WERI-Rb-1 (cell line): ENCODE results near the gene OR5M8.

ENCODE experiments used
- DNase-seq: peaks from one replicate; pipeline ENCODE4 v3.0.0-alpha.2; 2020
- H3K27ac ChIP-seq: fragments of 250-450 bp; sonication (Bioruptor Pico); 2 replicates; pipeline ENCODE4 v1.5.1; 2020; ENCODE audit warnings: mild to moderate bottlenecking, moderate library complexity
- H3K27me3 ChIP-seq: fragments of 250-450 bp; sonication (Bioruptor Pico); 2 replicates; pipeline ENCODE4 v1.5.1; 2021; ENCODE audit warnings: mild to moderate bottlenecking, low read depth, moderate library complexity; ENCODE audit not compliant: insufficient read depth, severe bottlenecking
- H3K36me3 ChIP-seq: fragments of 250-450 bp; sonication (Bioruptor Pico); 2 replicates; pipeline ENCODE4 v1.5.1; 2020; ENCODE audit warnings: mild to moderate bottlenecking, moderate library complexity
- H3K4me3 ChIP-seq: 2 replicates; pipeline ENCODE4 v1.5.1; 2011; ENCODE audit warnings: low read depth, mild to moderate bottlenecking, control low read depth, low read length
- H3K9me3 ChIP-seq: fragments of 250-450 bp; sonication (Bioruptor Pico); 2 replicates; pipeline ENCODE4 v1.5.1; 2021; ENCODE audit warnings: mild to moderate bottlenecking, moderate library complexity; ENCODE audit not compliant: severe bottlenecking
- TF ChIP-seq, protein P1 (sequence below): IDR thresholded peaks from 2 replicates; pipeline ENCODE4 v1.5.1; 2011; ENCODE audit warnings: low read depth, mild to moderate bottlenecking, control low read depth, inconsistent platforms, low read length

The OR5M8 gene

DNA sequence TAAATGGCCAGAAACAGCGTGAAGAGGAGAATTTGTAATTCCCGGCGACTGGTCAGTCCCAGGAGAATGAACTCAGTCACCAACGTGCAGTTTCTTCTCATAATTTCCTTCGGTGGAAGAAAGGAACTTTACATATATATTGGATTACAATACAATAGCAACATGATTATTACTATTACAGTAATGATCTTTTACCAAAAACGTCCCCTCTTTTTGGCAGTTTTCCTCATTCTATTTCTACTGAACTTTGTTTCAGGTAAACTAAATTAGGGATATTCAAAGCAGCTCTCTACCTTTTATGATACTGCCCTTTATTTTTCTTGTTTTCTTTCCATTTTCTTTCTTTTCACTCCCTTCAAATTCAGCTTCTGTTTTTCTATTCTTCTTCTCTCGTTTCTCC is at the start of gene OR5M8:
OR5M8 (minus strand) TSS at position 101 of the 400 bp plus-strand sequence; CDS start at position 101, 0 bp downstream.
- peaks cover 19% of the 10 kb centered on the region for H3K27me3 ChIP-seq
- TF ChIP-seq, protein P1, sequence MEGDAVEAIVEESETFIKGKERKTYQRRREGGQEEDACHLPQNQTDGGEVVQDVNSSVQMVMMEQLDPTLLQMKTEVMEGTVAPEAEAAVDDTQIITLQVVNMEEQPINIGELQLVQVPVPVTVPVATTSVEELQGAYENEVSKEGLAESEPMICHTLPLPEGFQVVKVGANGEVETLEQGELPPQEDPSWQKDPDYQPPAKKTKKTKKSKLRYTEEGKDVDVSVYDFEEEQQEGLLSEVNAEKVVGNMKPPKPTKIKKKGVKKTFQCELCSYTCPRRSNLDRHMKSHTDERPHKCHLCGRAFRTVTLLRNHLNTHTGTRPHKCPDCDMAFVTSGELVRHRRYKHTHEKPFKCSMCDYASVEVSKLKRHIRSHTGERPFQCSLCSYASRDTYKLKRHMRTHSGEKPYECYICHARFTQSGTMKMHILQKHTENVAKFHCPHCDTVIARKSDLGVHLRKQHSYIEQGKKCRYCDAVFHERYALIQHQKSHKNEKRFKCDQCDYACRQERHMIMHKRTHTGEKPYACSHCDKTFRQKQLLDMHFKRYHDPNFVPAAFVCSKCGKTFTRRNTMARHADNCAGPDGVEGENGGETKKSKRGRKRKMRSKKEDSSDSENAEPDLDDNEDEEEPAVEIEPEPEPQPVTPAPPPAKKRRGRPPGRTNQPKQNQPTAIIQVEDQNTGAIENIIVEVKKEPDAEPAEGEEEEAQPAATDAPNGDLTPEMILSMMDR = no peak
- no peaks in the 10 kb centered on the region for H3K9me3 ChIP-seq
- no peaks in the 10 kb centered on the region for H3K36me3 ChIP-seq
- H3K4me3 ChIP-seq = no peak within 1 kb of the TSS
- no peak within 1 kb of the TSS for H3K27ac ChIP-seq
- no peak for DNase-seq

DNA sequence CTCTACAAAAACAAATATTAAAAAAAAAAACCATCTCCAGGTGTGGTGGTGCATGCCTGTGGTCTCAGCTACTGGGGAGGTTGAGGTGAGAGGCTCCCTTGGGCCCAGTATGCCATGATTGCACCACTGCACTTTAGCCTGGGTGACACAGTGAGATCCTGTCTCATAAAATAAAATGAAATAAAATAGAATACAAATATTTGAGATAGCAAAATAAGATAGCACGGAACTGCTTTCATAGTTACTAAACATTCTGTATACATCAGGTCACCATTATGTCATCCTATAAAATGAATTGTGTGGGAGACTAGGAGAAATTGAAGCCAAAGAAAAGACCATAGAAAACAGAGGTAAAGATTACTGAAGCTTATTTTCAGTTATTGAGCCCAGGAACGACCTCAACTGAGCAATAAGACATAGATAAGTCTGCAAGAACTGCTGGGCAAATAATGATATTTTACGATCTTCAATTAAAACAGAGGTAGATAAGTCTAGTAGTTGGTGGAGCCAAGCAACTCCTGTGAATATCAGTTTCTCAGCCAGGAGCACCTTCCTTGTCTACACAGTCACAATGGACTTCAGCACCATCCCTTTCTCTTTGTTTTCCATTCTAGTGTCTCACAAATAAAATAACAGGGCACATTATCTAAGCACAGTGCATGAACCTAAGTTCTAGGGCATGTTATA is 42.0 kb upstream of the OR5M8 start:
- H3K27me3 ChIP-seq = peaks cover 7% of the 10 kb centered on the region
- H3K27ac ChIP-seq = no peak overlapping the region
- no peaks in the 10 kb centered on the region for H3K9me3 ChIP-seq
- H3K4me3 ChIP-seq = no peak overlapping the region
- no peak for DNase-seq
- H3K36me3 ChIP-seq = no peaks in the 10 kb centered on the region
- TF ChIP-seq, protein P1 = no peak

DNA sequence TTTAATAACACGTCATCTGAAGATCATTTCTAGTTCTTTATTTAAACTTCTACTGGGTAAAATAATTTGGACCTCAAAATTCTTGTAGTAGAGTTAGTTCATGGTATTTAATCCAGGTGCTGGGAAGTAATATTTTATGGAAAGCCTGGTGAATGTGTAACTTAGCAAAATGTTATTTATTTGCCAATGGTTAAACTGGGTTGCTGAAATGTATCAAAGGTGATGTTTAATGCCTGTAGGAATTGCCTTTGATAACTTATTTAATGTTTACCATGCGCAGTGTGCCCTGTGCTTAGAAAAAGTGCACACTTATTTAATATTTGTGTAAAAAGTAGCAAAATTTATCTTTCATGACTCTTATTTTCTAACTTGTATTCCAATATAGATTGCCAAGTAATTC is 40.7 kb upstream of the OR5M8 start:
- no peak for DNase-seq
- Histone ChIP-seq H3K4me3 (no peak overlapping the region), H3K27me3 (peaks cover 9% of the 10 kb centered on the region), H3K9me3 (no peaks in the 10 kb centered on the region), H3K36me3 (no peaks in the 10 kb centered on the region), H3K27ac (no peak overlapping the region)
- TF ChIP-seq, protein P1 = no peak

DNA sequence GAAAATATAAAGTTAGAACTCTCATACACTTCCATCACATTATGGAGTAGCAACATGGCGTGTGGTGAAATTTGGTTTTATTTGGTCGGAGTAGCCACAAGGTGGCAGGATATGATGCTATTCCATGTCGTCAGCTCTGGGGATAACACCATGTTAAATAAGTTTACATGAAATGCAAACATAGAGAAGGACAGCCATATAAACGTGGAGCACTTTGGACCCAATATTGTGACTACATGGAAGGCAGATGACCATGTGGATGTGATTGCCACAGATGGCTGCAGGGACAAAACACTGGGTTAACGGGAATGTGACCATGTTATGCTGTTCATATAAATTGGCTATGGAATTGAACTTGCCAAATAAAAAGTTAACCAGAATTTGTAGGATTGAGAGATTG is 30.8 kb upstream of the OR5M8 start:
- DNase-seq = no peak

DNA sequence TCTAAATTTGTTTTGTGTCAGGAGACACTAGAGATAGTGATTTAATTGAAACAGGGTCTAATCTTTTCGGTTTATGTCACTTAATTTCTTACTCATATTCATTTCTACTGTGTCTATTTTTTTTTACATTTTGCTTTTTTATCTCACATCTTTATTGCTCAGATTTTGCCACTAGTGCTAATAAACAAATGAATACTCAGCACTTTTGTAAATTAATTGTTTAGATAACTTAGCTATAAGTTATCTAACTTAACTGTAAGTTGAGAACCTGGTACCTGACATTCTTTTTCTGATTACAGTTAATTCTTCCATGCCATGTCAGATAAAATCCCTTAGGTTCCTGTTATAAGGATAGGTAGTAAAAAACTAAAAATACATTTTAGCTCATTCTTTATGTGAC is 22.1 kb upstream of the OR5M8 start:
- no peaks in the 10 kb centered on the region for H3K27me3 ChIP-seq
- TF ChIP-seq, protein P1 = no peak
- no peak for DNase-seq
- no peaks in the 10 kb centered on the region for H3K9me3 ChIP-seq
- H3K27ac ChIP-seq = no peak overlapping the region
- H3K36me3 ChIP-seq = no peaks in the 10 kb centered on the region
- H3K4me3 ChIP-seq = no peak overlapping the region

More for the DNA sequence above, 30.8 kb upstream of the OR5M8 start:
- no peak overlapping the region for H3K27ac ChIP-seq
- H3K27me3 ChIP-seq = peaks cover 6% of the 10 kb centered on the region
- no peaks in the 10 kb centered on the region for H3K36me3 ChIP-seq
- TF ChIP-seq, protein P1 = no peak
- no peak overlapping the region for H3K4me3 ChIP-seq
- no peaks in the 10 kb centered on the region for H3K9me3 ChIP-seq

DNA sequence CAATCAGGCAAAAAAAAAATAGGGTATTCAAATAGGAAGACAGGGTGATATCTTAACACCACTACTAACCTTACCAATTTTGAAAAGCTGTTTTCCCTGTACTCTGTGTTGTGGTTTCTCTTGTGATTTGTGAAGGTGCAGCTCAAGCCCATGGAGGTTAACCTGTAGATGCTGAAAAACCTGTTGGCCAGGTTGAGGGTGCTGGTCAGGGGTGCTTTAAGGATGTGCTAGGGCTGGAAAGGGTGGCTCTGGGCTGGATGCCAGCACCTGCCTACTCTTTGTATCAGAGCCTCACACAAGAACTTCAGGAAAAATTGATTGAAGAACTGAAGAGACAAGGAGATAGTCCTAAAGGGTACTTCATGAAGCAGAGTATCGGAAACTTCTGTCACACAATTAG is 18.3 kb upstream of the OR5M8 start:
- TF ChIP-seq, protein P1 = no peak
- H3K27me3 ChIP-seq = peaks cover 2% of the 10 kb centered on the region
- no peak overlapping the region for H3K4me3 ChIP-seq
- no peaks in the 10 kb centered on the region for H3K9me3 ChIP-seq
- H3K27ac ChIP-seq = no peak overlapping the region
- H3K36me3 ChIP-seq = no peaks in the 10 kb centered on the region
- DNase-seq = no peak
